ENCODE results near the gene DBP.

GRCh38 chr19:48618278-48618915, 18.8 kb downstream of the DBP start:
- no peak for TF ChIP-seq CTCF (conservative IDR thresholded peaks at IDR 0.05; ENCODE audit: low read depth in 2 of 2)
- no peak for TF ChIP-seq ETS1 (IDR thresholded peaks at IDR 0.05)
- no peak for TF ChIP-seq REST (IDR thresholded peaks at IDR 0.05; ENCODE audit: unreplicated experiment)

Measured in GM23338 (cell line).